K562 (cell line): ENCODE data around the gene OPA3. TPM values are rescaled to one million over a fixed set of nuclear protein-coding genes. Genes with fewer than 3 reads are reported as not detected.

ENCODE experiments used
- ATF7 ChIP-seq: fragments of 450-650 bp; IDR thresholded peaks from 2 replicates; pipeline ENCODE4 v1.7.1; 2014; ENCODE audit warnings: mild to moderate bottlenecking, moderate library complexity
- BCOR ChIP-seq: fragments of 450-650 bp; IDR thresholded peaks from 2 replicates; pipeline ENCODE4 v1.6.1; 2016
- DEAF1 ChIP-seq: fragments of 450-650 bp; formaldehyde crosslinking; IDR thresholded peaks from 2 replicates; pipeline ENCODE4 v1.4.0; 2020; ENCODE audit warnings: mild to moderate bottlenecking, moderate library complexity
- E2F1 ChIP-seq: sonication (generic); formaldehyde crosslinking; IDR thresholded peaks from 2 replicates; pipeline ENCODE4 v1.8.1; 2023; ENCODE audit warnings: mild to moderate bottlenecking, missing genetic modification reagents, moderate library complexity
- ELF4 ChIP-seq: fragments of 450-650 bp; formaldehyde crosslinking; IDR thresholded peaks from 2 replicates; pipeline ENCODE4 v1.4.0; 2022; ENCODE audit warnings: missing genetic modification characterization
- FOXM1 ChIP-seq, 2 experiments: fragments of 450-650 bp in 1 of 2; sonication (generic) in 1 of 2; formaldehyde crosslinking in 1 of 2; IDR thresholded peaks; 2 replicates each; pipeline versions ENCODE4 v1.6.1 to v1.9.0; 2017 to 2022; ENCODE audit warnings: low read depth in 2 of 2, mild to moderate bottlenecking in 2 of 2, missing genetic modification reagents in 1 of 2, moderate library complexity in 1 of 2
- GATAD2B ChIP-seq: fragments of 450-650 bp; IDR thresholded peaks from 2 replicates; pipeline ENCODE4 v1.6.1; 2017; ENCODE audit warnings: mild to moderate bottlenecking, borderline replicate concordance
- MAX ChIP-seq: sonication (generic); formaldehyde crosslinking; IDR thresholded peaks from 2 replicates; pipeline ENCODE4 v1.9.0; 2022; ENCODE audit warnings: mild to moderate bottlenecking, missing genetic modification reagents
- MTA2 ChIP-seq: fragments of 450-650 bp; IDR thresholded peaks from 2 replicates; pipeline ENCODE4 v1.6.1; 2016; ENCODE audit warnings: low read depth
- NR2C1 ChIP-seq, 2 experiments: fragments of 450-650 bp; IDR thresholded peaks; 2 replicates each; pipeline ENCODE4 v1.6.1; 2017; ENCODE audit warnings: mild to moderate bottlenecking in 2 of 2, antibody characterized with exemption in 1 of 2, inconsistent platforms in 1 of 2, missing compliant biosample characterization in 1 of 2, missing genetic modification characterization in 1 of 2
- PRPF4 ChIP-seq: fragments of 200-400 bp; formaldehyde crosslinking; IDR thresholded peaks from one replicate; pipeline ENCODE4 v1.6.1; 2017; ENCODE audit warnings: low read length, low read depth, mild to moderate bottlenecking; ENCODE audit not compliant: insufficient read depth, poor library complexity, severe bottlenecking
- PTRF ChIP-seq: fragments of 450-650 bp; IDR thresholded peaks from 2 replicates; pipeline ENCODE4 v1.6.1; 2016; ENCODE audit warnings: mild to moderate bottlenecking, missing genetic modification characterization, missing compliant biosample characterization
- SMAD3 ChIP-seq: fragments of 450-650 bp; formaldehyde crosslinking; conservative IDR thresholded peaks from 2 replicates; pipeline ENCODE4 v1.4.0; 2020; ENCODE audit warnings: mild to moderate bottlenecking
- UBTF ChIP-seq, 2 experiments: IDR thresholded peaks; 2 replicates each; pipeline ENCODE4 v1.6.1; 2012; ENCODE audit warnings: improper control_type of control experiment in 2 of 2, low read depth in 2 of 2, low read length in 2 of 2, borderline replicate concordance in 1 of 2
- ZBED1 ChIP-seq: IDR thresholded peaks from 2 replicates; pipeline ENCODE4 v1.6.1; 2014
- ZNF121 ChIP-seq: sonication (generic); formaldehyde crosslinking; conservative IDR thresholded peaks from 2 replicates; pipeline ENCODE4 v1.8.0; 2022; ENCODE audit warnings: missing genetic modification reagents
- ZNF253 ChIP-seq: fragments of 250-450 bp; sonication (Bioruptor Pico); conservative IDR thresholded peaks from 2 replicates; pipeline ENCODE4 v1.6.1; 2021; ENCODE audit warnings: mild to moderate bottlenecking
- ZNF274 ChIP-seq: IDR thresholded peaks from 2 replicates; pipeline ENCODE4 v1.6.1; 2011; ENCODE audit warnings: low read depth, mild to moderate bottlenecking, low read length, moderate library complexity, borderline replicate concordance
- ZNF785 ChIP-seq: fragments of 250-450 bp; sonication (Bioruptor Pico); IDR thresholded peaks from 2 replicates; pipeline ENCODE4 v1.4.0; 2020; ENCODE audit warnings: mild to moderate bottlenecking
- polyA plus RNA-seq, 8 experiments: library from polyadenylated mRNA; depleted of rRNA in 4 of 8; stranded (reverse) in 5 of 8; unstranded in 3 of 8; fragments of >200 nt; fragmentation: Nextera tagmentation in 2 of 8; fragmentation: Illumina TruSeq in 1 of 8; extraction: Ambion mirVana in 2 of 8; extraction: Trizol in 1 of 8; gene quantifications; 2 replicates each; pipeline versions ENCODE4 v1.2.1 to v1.2.3, GENCODE V29; 2011 to 2014; ENCODE audit warnings: inconsistent platforms in 1 of 8, missing spikeins in 1 of 8
- total RNA-seq, 7 experiments: library from RNA; depleted of rRNA in 6 of 7; stranded (reverse); fragments of >200 nt in 6 of 7; fragmentation: Illumina TruSeq in 2 of 7; extraction: Trizol in 2 of 7; gene quantifications; 2 replicates each; pipeline versions ENCODE4 v1.2.1 to v1.2.3, GENCODE V29; 2011 to 2021; ENCODE audit warnings: low replicate concordance in 1 of 7

Gene OPA3
- total and polyA plus RNA-seq, 9 of the 15 experiments (the other 6 are each of a cell fraction or from before 2014, with no cell fraction given): 1.4 to 18.8 (median 9.0) TPM

GRCh38 chr19:45492627-45493470 lies 91.8 kb downstream of the OPA3 start (continued):
- TF ChIP-seq ATF7: peak; percentile 47; the same call in 1 of the 2 replicates
- no peak for TF ChIP-seq ZNF253 (CRISPR knock-in tag)
- no peak for TF ChIP-seq ZBED1
- no peak for TF ChIP-seq ELF4 (CRISPR knock-in tag)
- TF ChIP-seq DEAF1 (CRISPR knock-in tag): no peak
- 0 out of 2 replicates have a peak, but pooled peaks have one; percentile 12 for TF ChIP-seq ZNF121 (CRISPR knock-in tag)
- TF ChIP-seq ZNF274: no peak
- no peak for TF ChIP-seq ZNF785 (CRISPR knock-in tag)
- TF ChIP-seq BCOR: no peak
- TF ChIP-seq E2F1 (CRISPR knock-in tag): no peak
- TF ChIP-seq UBTF (IDR thresholded peaks at IDR 0.05; ENCODE audit: borderline replicate concordance in 1 of 2, low read depth in 2 of 2, low read length in 2 of 2): 0 out of 4 replicates have a peak, but pooled peaks of 1 of the 2 experiments have one; percentile 11
- no peak for TF ChIP-seq PRPF4
- 0 out of 2 replicates have a peak, but pooled peaks have one; percentile 34 for TF ChIP-seq MAX (CRISPR knock-in tag)
- no peak for TF ChIP-seq PTRF
- TF ChIP-seq MTA2: no peak
- no peak for TF ChIP-seq SMAD3 (CRISPR knock-in tag)
- 0 out of 2 replicates have a peak, but pooled peaks have one; percentile 29 for TF ChIP-seq NR2C1 (IDR thresholded peaks at IDR 0.05)
- no peak for TF ChIP-seq NR2C1 (tag; IDR thresholded peaks at IDR 0.05)
- peak; percentile 33; the same call in 1 of the 2 replicates for TF ChIP-seq FOXM1 (IDR thresholded peaks at IDR 0.05; ENCODE audit: low read depth)
- TF ChIP-seq FOXM1 (CRISPR knock-in tag; IDR thresholded peaks at IDR 0.05; ENCODE audit: low read depth): peak; percentile 55; the same call in 1 of the 2 replicates
- TF ChIP-seq GATAD2B: 0 out of 2 replicates have a peak, but pooled peaks have one; percentile 36
- TF ChIP-seq, all 486 proteins: peak for 119
